SU-DHL-6 (cell line): ENCODE data around the gene STK39.

Experiments used
- H2AFZ ChIP-seq: fragments of 200-600 bp; sonication (generic); 2 replicates; pipeline ENCODE4 v1.6.1; 2014; ENCODE audit warnings: low read depth, mild to moderate bottlenecking, moderate library complexity, mixed read lengths, antibody characterized with exemption, low read length; ENCODE audit not compliant: severe bottlenecking
- H3F3A ChIP-seq: fragments of 200-600 bp; shearing (Covaris generic); 2 replicates; pipeline ENCODE4 v1.6.0; 2016; ENCODE audit warnings: antibody characterized with exemption, mild to moderate bottlenecking; ENCODE audit not compliant: insufficient read depth
- H3K27ac ChIP-seq: fragments of 200-600 bp; sonication (generic); 2 replicates; pipeline ENCODE4 v1.5.1; 2016; ENCODE audit warnings: low read depth, mild to moderate bottlenecking, low read length, moderate library complexity, mixed read lengths
- H3K27me3 ChIP-seq: fragments of 200-600 bp; sonication (generic), shearing (Covaris generic); 2 replicates; pipeline ENCODE4 v1.6.0; 2014; ENCODE audit warnings: mild to moderate bottlenecking, low read length
- H3K36me3 ChIP-seq: fragments of 200-600 bp; sonication (generic); 2 replicates; pipeline ENCODE4 v1.6.1; 2014; ENCODE audit warnings: mild to moderate bottlenecking, low read length, mixed read lengths
- H3K4me2 ChIP-seq: fragments of 300-600, 200-600 bp; shearing (Covaris generic), sonication (generic); 2 replicates; pipeline ENCODE4 v1.6.0; 2014; ENCODE audit warnings: low read length, low read depth, mild to moderate bottlenecking; ENCODE audit not compliant: poor library complexity, severe bottlenecking
- H3K4me3 ChIP-seq: fragments of 200-600 bp; sonication (generic); 2 replicates; pipeline ENCODE4 v1.5.1; 2014; ENCODE audit warnings: antibody characterized with exemption, low read length, mild to moderate bottlenecking, mixed read lengths; ENCODE audit not compliant: insufficient read depth, poor library complexity, severe bottlenecking
- H3K79me2 ChIP-seq: fragments of 200-600 bp; sonication (generic); 2 replicates; pipeline ENCODE4 v1.6.1; 2014; ENCODE audit warnings: mild to moderate bottlenecking, low read length, moderate library complexity; ENCODE audit not compliant: insufficient read depth
- H3K9ac ChIP-seq: fragments of 200-600 bp; sonication (generic); 2 replicates; pipeline ENCODE4 v1.7.0; 2014; ENCODE audit warnings: mild to moderate bottlenecking, low read length
- H3K9me2 ChIP-seq: fragments of 200-600 bp; sonication (generic); replicated peaks from 2 replicates; pipeline ENCODE4 v1.6.1; 2014; ENCODE audit warnings: low read length; ENCODE audit not compliant: insufficient read depth
- H3K9me3 ChIP-seq: fragments of 200-600 bp; sonication (generic); 2 replicates; pipeline ENCODE4 v1.6.1; 2014; ENCODE audit warnings: low read length, mixed read lengths; ENCODE audit not compliant: insufficient read depth
- H4K20me1 ChIP-seq: fragments of 200-600 bp; sonication (generic); 2 replicates; pipeline ENCODE4 v1.6.1; 2014; ENCODE audit warnings: low read depth, mild to moderate bottlenecking, antibody characterized with exemption, low read length, moderate library complexity, mixed read lengths
- EZH2phosphoT487 ChIP-seq: fragments of 200-600 bp; sonication (generic), shearing (Covaris generic); conservative IDR thresholded peaks from 2 replicates; pipeline ENCODE4 v1.6.1; 2018; ENCODE audit warnings: mild to moderate bottlenecking, antibody characterized with exemption, low read length, moderate library complexity, mixed read lengths
- TF ChIP-seq, protein P1 (sequence below): fragments of 200-600 bp; sonication (generic); IDR thresholded peaks from one replicate; pipeline ENCODE4 v1.5.1; 2017; ENCODE audit warnings: antibody characterized with exemption, mild to moderate bottlenecking, low read length, moderate library complexity; ENCODE audit not compliant: insufficient read depth, poor library complexity, severe bottlenecking

The STK39 gene

DNA sequence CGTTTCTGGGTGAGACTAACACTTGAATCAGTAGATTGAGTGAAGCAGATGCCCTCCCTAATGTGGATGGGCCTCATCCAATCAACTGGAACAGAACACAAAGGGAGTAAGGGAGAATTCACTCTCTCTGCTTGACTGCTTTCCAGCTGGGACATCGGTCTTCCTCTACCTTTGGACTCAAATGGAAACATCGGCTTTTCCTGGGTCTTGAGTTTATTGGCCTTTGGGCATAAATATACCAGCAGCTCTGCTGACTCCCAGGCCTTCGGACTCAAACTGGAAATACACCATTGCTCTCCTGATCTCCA is 311.6 kb downstream of the STK39 start:
- H2AFZ ChIP-seq: no peak overlapping the region
- TF ChIP-seq EZH2phosphoT487: no peak
- TF ChIP-seq, protein P1, sequence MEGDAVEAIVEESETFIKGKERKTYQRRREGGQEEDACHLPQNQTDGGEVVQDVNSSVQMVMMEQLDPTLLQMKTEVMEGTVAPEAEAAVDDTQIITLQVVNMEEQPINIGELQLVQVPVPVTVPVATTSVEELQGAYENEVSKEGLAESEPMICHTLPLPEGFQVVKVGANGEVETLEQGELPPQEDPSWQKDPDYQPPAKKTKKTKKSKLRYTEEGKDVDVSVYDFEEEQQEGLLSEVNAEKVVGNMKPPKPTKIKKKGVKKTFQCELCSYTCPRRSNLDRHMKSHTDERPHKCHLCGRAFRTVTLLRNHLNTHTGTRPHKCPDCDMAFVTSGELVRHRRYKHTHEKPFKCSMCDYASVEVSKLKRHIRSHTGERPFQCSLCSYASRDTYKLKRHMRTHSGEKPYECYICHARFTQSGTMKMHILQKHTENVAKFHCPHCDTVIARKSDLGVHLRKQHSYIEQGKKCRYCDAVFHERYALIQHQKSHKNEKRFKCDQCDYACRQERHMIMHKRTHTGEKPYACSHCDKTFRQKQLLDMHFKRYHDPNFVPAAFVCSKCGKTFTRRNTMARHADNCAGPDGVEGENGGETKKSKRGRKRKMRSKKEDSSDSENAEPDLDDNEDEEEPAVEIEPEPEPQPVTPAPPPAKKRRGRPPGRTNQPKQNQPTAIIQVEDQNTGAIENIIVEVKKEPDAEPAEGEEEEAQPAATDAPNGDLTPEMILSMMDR: no peak
- no peaks in the 10 kb centered on the region for H3K9me2 ChIP-seq
- no peaks in the 10 kb centered on the region for H4K20me1 ChIP-seq
- no peaks in the 10 kb centered on the region for H3K27me3 ChIP-seq
- no peak overlapping the region for H3K4me3 ChIP-seq
- H3K27ac ChIP-seq: no peak overlapping the region
- H3K79me2 ChIP-seq: no peaks in the 10 kb centered on the region
- no peaks in the 10 kb centered on the region for H3F3A ChIP-seq
- no peak overlapping the region for H3K4me2 ChIP-seq
- H3K9me3 ChIP-seq: no peaks in the 10 kb centered on the region
- H3K9ac ChIP-seq: no peak overlapping the region
- H3K36me3 ChIP-seq: no peaks in the 10 kb centered on the region

DNA sequence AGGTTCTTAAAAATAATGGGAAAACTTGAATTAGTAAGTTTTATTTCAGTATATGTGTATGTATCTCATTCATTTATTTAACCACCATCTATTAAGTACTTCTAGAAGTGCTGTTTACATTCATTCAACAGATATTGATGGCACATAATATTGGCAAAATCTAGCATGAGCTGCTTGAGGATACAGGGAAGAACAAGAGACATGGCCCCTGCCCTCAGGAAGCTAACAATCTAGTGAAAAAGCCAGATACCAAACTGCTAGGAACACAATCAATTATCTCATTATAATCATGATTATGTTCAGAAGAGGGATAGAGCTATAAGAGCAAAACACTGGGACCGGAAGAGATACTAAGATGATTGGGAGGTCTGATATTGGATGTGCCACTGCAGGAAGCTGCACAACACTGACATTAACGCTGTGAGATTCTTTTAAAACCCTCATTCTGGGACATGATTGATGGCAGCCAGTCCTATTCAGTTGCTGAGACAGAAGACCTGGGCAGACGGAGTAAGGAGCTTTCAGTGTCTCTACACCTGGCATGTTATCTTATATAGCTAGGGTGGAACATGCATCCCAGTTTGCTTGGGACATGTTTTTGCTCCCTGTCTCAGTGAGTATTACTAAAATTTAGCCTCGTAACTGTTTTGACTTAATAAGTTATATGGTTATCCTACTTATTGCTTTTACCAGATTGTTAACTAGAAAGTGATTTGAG is 314.1 kb downstream of the STK39 start:
- no peak overlapping the region for H3K27ac ChIP-seq
- no peaks in the 10 kb centered on the region for H3K36me3 ChIP-seq

DNA sequence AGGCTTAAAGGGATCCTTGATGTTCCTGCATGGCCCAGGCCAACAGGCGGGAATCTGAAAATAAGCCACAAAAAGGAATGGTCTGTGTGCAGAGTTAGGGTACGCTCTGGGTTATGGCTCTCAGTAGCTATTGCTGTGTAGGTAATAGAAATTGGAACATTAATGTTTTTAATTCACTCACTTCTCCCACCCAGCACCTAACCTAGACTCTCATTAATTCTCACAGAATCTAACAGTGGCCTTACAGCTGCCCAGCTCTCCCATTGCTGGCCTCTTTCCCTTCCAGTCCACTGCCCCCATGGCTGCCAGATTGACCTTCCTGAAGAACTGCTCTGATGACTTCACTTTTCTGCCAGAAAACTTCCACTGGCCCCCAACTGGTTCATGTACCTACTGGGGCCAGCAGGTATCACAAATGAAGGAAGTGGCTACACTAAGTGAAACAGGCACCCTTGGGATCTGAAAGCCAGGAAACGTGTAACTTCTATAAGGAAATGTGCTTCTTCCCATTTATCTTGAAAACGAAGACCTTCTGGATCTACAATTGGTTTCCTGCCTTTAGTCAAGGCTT is 315.2 kb downstream of the STK39 start:
- TF ChIP-seq, protein P1: no peak
- TF ChIP-seq EZH2phosphoT487: no peak

More for the DNA sequence above, 314.1 kb downstream of the STK39 start:
- Histone ChIP-seq H3K4me2 (no peak overlapping the region), H3K27me3 (no peaks in the 10 kb centered on the region), H3F3A (no peaks in the 10 kb centered on the region), H3K4me3 (no peak overlapping the region), H3K9ac (no peak overlapping the region), H3K9me3 (no peaks in the 10 kb centered on the region), H2AFZ (no peak overlapping the region), H4K20me1 (no peaks in the 10 kb centered on the region), H3K79me2 (no peaks in the 10 kb centered on the region), H3K9me2 (no peaks in the 10 kb centered on the region)
- TF ChIP-seq EZH2phosphoT487: no peak
- TF ChIP-seq, protein P1: no peak

More for the DNA sequence above, 315.2 kb downstream of the STK39 start:
- Histone ChIP-seq H3K9me2 (no peaks in the 10 kb centered on the region), H2AFZ (no peak overlapping the region), H3K36me3 (no peaks in the 10 kb centered on the region), H3K27me3 (no peaks in the 10 kb centered on the region), H3K27ac (no peak overlapping the region), H3K4me2 (no peak overlapping the region), H3K4me3 (no peak overlapping the region), H3K79me2 (no peaks in the 10 kb centered on the region), H3F3A (no peaks in the 10 kb centered on the region), H3K9me3 (no peaks in the 10 kb centered on the region), H3K9ac (no peak overlapping the region), H4K20me1 (no peaks in the 10 kb centered on the region)
